Calu3 (cell line): ENCODE results near the gene MICB. TPM values are rescaled to one million over a fixed set of nuclear protein-coding genes. Genes with fewer than 3 reads are reported as not detected.

Source experiments
- BruUV-seq: library from RNA; stranded (reverse); fragments of 400-500 nt; replicated peaks from 2 replicates; lab custom pipeline; 2021; lab: Mats Ljungman, UMichigan
- CTCF ChIA-PET: fragments of 300-600 bp; sonication (Branson Sonifier 250); formaldehyde crosslinking; loops from one replicate; lab custom pipeline; 2022; ENCODE audit warnings: antibody characterized with exemption; lab: Charles Lee
- DNase-seq: peaks from one replicate; pipeline ENCODE4 v3.0.0; 2022
- H3K27ac Mint-ChIP-seq: one replicate; pipeline ENCODE4 v1.8.0; 2022; ENCODE audit warnings: mixed read lengths; ENCODE audit not compliant: unreplicated experiment
- H3K27me3 Mint-ChIP-seq: one replicate; pipeline ENCODE4 v1.8.0; 2022; ENCODE audit warnings: mixed read lengths; ENCODE audit not compliant: unreplicated experiment
- H3K36me3 Mint-ChIP-seq: one replicate; pipeline ENCODE4 v1.8.0; 2022; ENCODE audit warnings: mild to moderate bottlenecking, moderate library complexity, mixed read lengths; ENCODE audit not compliant: insufficient read depth, unreplicated experiment
- H3K4me1 Mint-ChIP-seq: one replicate; pipeline ENCODE4 v1.8.0; 2022; ENCODE audit warnings: mild to moderate bottlenecking, low read depth, mixed read lengths; ENCODE audit not compliant: unreplicated experiment
- H3K4me3 Mint-ChIP-seq: one replicate; pipeline ENCODE4 v1.8.0; 2022; ENCODE audit warnings: mild to moderate bottlenecking, low read depth, moderate library complexity, mixed read lengths; ENCODE audit not compliant: unreplicated experiment
- H3K9me3 Mint-ChIP-seq: one replicate; pipeline ENCODE4 v1.8.0; 2022; ENCODE audit warnings: low read depth, mixed read lengths; ENCODE audit not compliant: unreplicated experiment
- intact Hi-C: fragments of 100-400 bp; cut with micrococcal nuclease; formaldehyde crosslinking; loops from one replicate; pipeline ENCODE4 v1.10.0; 2022; ENCODE audit not compliant: unreplicated experiment
- total RNA-seq: library from RNA; stranded (reverse); gene quantifications from 2 replicates; pipeline ENCODE4 v1.2.3, GENCODE V29; 2022
- TF ChIP-seq, protein P1 (sequence below): fragments of 200-600 bp; IDR thresholded peaks from one replicate; pipeline ENCODE4 v1.8.0; 2022; ENCODE audit warnings: antibody characterized with exemption; ENCODE audit not compliant: unreplicated experiment

The MICB gene
- total RNA-seq, 1 experiment from 2014 or later, result 64.3 TPM

DNA sequence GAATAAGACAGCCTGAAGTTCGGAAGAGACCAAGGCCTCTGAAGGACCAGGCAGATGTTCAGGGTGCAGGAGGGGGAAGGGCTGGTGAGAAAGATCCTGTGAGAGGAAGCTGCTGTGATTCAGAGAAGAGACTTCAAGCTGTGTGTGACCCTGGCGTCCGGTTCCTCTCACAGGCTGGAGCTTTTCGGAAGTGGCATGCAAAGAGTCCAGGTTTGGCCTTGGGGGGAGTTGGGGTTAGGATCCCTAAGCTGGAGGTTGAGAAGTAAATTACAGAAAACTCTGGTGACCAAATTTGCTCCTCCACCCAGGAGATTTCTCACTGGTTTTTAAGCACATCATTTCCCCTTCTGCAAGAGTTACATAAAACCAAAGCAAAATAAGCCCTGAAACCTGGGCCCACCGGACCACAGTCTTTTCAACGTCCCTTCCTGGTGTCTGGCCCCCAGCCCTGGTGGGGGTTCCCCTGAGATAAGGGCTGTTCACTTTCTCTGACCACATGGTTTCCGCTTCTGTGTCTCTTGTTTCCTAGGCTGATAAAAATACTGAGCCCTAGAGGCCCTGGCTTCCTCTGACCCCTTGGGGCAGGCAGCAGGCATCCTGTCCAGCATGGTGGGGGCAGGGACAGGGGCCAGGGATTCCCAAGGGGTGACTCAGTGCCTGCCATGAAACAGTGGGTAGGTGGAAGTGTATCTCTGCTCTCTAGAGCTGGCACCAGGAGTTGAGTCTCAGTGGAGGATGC is 62.2 kb downstream of the MICB start:
- Mint-ChIP-seq H3K9me3 (no peaks in the 10 kb centered on the region), H3K27ac (peak overlapping the region; percentile 22), H3K36me3 (peaks cover 20% of the 10 kb centered on the region), H3K4me3 (no peak overlapping the region), H3K4me1 (peaks cover 21% of the 10 kb centered on the region), H3K27me3 (peaks cover 9% of the 10 kb centered on the region)
- no TSS peak for BruUV-seq
- CTCF ChIA-PET, result interaction anchor here (0.6 to 1.1 kb wide), 2 partner anchors 38 to 59 kb away, joined by 3 read pairs; no protein-coding TSS in a partner anchor
- peak; percentile 68 for DNase-seq
- intact Hi-C loops, result no loop called here
- TF ChIP-seq, protein P1, sequence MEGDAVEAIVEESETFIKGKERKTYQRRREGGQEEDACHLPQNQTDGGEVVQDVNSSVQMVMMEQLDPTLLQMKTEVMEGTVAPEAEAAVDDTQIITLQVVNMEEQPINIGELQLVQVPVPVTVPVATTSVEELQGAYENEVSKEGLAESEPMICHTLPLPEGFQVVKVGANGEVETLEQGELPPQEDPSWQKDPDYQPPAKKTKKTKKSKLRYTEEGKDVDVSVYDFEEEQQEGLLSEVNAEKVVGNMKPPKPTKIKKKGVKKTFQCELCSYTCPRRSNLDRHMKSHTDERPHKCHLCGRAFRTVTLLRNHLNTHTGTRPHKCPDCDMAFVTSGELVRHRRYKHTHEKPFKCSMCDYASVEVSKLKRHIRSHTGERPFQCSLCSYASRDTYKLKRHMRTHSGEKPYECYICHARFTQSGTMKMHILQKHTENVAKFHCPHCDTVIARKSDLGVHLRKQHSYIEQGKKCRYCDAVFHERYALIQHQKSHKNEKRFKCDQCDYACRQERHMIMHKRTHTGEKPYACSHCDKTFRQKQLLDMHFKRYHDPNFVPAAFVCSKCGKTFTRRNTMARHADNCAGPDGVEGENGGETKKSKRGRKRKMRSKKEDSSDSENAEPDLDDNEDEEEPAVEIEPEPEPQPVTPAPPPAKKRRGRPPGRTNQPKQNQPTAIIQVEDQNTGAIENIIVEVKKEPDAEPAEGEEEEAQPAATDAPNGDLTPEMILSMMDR, result no peak

DNA sequence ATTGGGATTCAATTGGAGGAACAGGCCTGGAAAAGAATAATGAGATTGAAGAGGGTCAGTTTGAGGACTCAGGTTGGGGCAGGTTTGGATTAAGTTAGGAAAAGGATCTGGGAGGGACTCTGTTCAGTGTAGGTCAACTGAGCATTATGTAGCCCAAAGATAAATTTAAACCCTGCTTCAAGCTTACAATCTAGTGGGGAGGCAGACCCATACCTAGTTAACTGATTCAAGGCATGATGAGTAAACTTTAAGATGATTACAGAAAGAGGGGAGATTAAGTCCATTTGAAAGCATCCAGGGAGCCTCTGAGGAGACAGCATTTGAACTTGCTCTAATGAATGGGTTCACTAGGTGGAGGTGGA is 62.7 kb downstream of the MICB start:
- CTCF ChIA-PET, result interaction anchor here (0.6 to 0.8 kb wide), 2 partner anchors 23 to 58 kb away, joined by 3 read pairs; no protein-coding TSS in a partner anchor
- H3K27ac Mint-ChIP-seq, result no peak overlapping the region
- no peak for DNase-seq
- peaks cover 21% of the 10 kb centered on the region for H3K4me1 Mint-ChIP-seq
- H3K4me3 Mint-ChIP-seq, result no peak overlapping the region
- TF ChIP-seq, protein P1, result no peak
- no TSS peak for BruUV-seq
- H3K36me3 Mint-ChIP-seq, result peaks cover 20% of the 10 kb centered on the region
- intact Hi-C loops, result no loop called here
- no peaks in the 10 kb centered on the region for H3K9me3 Mint-ChIP-seq
- peaks cover 15% of the 10 kb centered on the region for H3K27me3 Mint-ChIP-seq

Other genes starting within 250 kb of the MICB start
- gene HLA-C, start 226.1 kb upstream of the MICB start, total RNA-seq, result 652 and 1,216 TPM in 2 replicates
- 1,078 and 2,594 TPM in 2 replicates for gene HLA-B, start 141.0 kb upstream of the MICB start, total RNA-seq
- 70.2 and 77.1 TPM in 2 replicates for gene MICA, start 94.5 kb upstream of the MICB start, total RNA-seq
- gene MCCD1, start 30.8 kb downstream of the MICB start, total RNA-seq, result not detected in 2 replicates
- gene DDX39B, start 43.9 kb downstream of the MICB start, total RNA-seq, result 631 and 646 TPM in 2 replicates
- gene ATP6V1G2, start 48.5 kb downstream of the MICB start, total RNA-seq, result 1.0 and 1.5 TPM in 2 replicates
- 33.5 and 34.0 TPM in 2 replicates for gene NFKBIL1, start 49.5 kb downstream of the MICB start, total RNA-seq
- gene LTA, start 74.1 kb downstream of the MICB start, total RNA-seq, result not detected in 2 replicates
- gene TNF, start 77.4 kb downstream of the MICB start, total RNA-seq, result 0.22 and 0.68 TPM in 2 replicates
- gene LTB, start 84.3 kb downstream of the MICB start, total RNA-seq, result 0.44 and 1.4 TPM in 2 replicates
- gene LST1, start 88.1 kb downstream of the MICB start, total RNA-seq, result 0.94 TPM in 1 of 2 replicates, not detected in the other
- gene NCR3, start 94.9 kb downstream of the MICB start, total RNA-seq, result not detected in 2 replicates
- gene AIF1, start 117.1 kb downstream of the MICB start, total RNA-seq, result not detected in 2 replicates
- gene PRRC2A, start 122.6 kb downstream of the MICB start, total RNA-seq, result 473 and 509 TPM in 2 replicates
- 617 and 663 TPM in 2 replicates for gene BAG6, start 154.5 kb downstream of the MICB start, total RNA-seq
- 2.6 and 3.6 TPM in 2 replicates for gene APOM, start 157.7 kb downstream of the MICB start, total RNA-seq
- gene C6orf47, start 162.6 kb downstream of the MICB start, total RNA-seq, result 40.3 and 42.9 TPM in 2 replicates
- gene GPANK1, start 166.9 kb downstream of the MICB start, total RNA-seq, result 32.2 and 35.6 TPM in 2 replicates
- 337 and 357 TPM in 2 replicates for gene CSNK2B, start 167.9 kb downstream of the MICB start, total RNA-seq
- gene LY6G5B, start 171.8 kb downstream of the MICB start, total RNA-seq, result 44.6 and 45.1 TPM in 2 replicates
- gene LY6G5C, start 182.9 kb downstream of the MICB start, total RNA-seq, result 4.9 and 5.4 TPM in 2 replicates
- gene ABHD16A, start 205.2 kb downstream of the MICB start, total RNA-seq, result 89.9 and 99.1 TPM in 2 replicates
- not detected in 2 replicates for gene LY6G6F, start 208.7 kb downstream of the MICB start, total RNA-seq
- not detected in 2 replicates for gene LY6G6D, start 217.2 kb downstream of the MICB start, total RNA-seq
- gene LY6G6C, start 223.6 kb downstream of the MICB start, total RNA-seq, result 1.0 TPM in 1 of 2 replicates, not detected in the other
- not detected in 2 replicates for gene MPIG6B, start 225.2 kb downstream of the MICB start, total RNA-seq
- 81.4 and 89.6 TPM in 2 replicates for gene DDAH2, start 231.2 kb downstream of the MICB start, total RNA-seq
- gene CLIC1, start 238.4 kb downstream of the MICB start, total RNA-seq, result 943 and 1,109 TPM in 2 replicates
- 156 and 176 TPM in 2 replicates for gene MSH5, start 241.9 kb downstream of the MICB start, total RNA-seq